HepG2 (cell line): ENCODE data around the gene NF2. TPM values are rescaled to one million over a fixed set of nuclear protein-coding genes. Genes with fewer than 3 reads are reported as not detected.

ENCODE experiments used
- ATAC-seq: fragments of 200-7000 bp; cut with Tn5 transposase; 3 replicates; pipeline ENCODE4 v1.9.1; 2020; ENCODE audit warnings: mild to moderate bottlenecking, moderate library complexity
- BruUV-seq: library from RNA; stranded (reverse); fragments of 400-500 nt; replicated peaks from 2 replicates; lab custom pipeline; 2021; lab: Mats Ljungman, UMichigan
- CTCF ChIA-PET: fragments of 300-600 bp; formaldehyde crosslinking; extraction: SDS; loops from one replicate; lab custom pipeline; 2021; ENCODE audit warnings: low total read pairs, inconsistent platforms, low intra/inter-chr PET ratio; lab: Yijun Ruan, JAX
- POLR2A ChIA-PET: fragments of 350-600 bp; sonication (Branson Sonifier 250); formaldehyde crosslinking; loops from one replicate; lab custom pipeline; 2020; ENCODE audit warnings: antibody characterized with exemption, inconsistent platforms; lab: Yijun Ruan, JAX
- DNase-seq: peaks from one replicate; pipeline ENCODE4 v3.0.0-alpha.2; 2015; ENCODE audit warnings: low spot score
- FAIRE-seq: peaks from 3 replicates; lab custom pipeline; 2011; peaks lifted over from hg19 to GRCh38; lab: Jason Lieb, UNC
- H2AFZ ChIP-seq: one replicate; pipeline ENCODE4 v1.6.1; 2011; ENCODE audit warnings: low read length, inconsistent platforms
- H3K27ac ChIP-seq: fragments of 300-600 bp; 3 replicates; pipeline ENCODE4 v1.8.0; 2011; ENCODE audit warnings: mixed run types, mild to moderate bottlenecking, mixed read lengths, low read length, inconsistent platforms; ENCODE audit not compliant: insufficient read depth; ENCODE audit errors: extremely low read length
- H3K27me3 ChIP-seq, 2 experiments: fragments of 200-600 bp in 1 of 2; 2 replicates in 1 of 2; 3 replicates in 1 of 2; pipeline versions ENCODE4 v1.6.0 to v1.8.0; 2011; ENCODE audit warnings: low read length in 2 of 2, mild to moderate bottlenecking in 2 of 2, moderate library complexity in 2 of 2, inconsistent platforms in 1 of 2; ENCODE audit not compliant: insufficient read depth in 2 of 2, control insufficient read depth in 1 of 2
- H3K36me3 ChIP-seq, 2 experiments: fragments of 200-600 bp in 1 of 2; replicated peaks in 1 of 2; 2 replicates in 1 of 2; 3 replicates in 1 of 2; pipeline versions ENCODE4 v1.5.1 to v1.8.0; 2011; ENCODE audit warnings: low read length in 2 of 2, inconsistent platforms in 1 of 2; ENCODE audit not compliant: insufficient read depth in 2 of 2, control insufficient read depth in 1 of 2
- H3K4me1 ChIP-seq: 2 replicates; pipeline ENCODE4 v1.5.1; 2012; ENCODE audit warnings: low read length, inconsistent platforms; ENCODE audit not compliant: insufficient read depth
- H3K4me2 ChIP-seq: 2 replicates; pipeline ENCODE4 v1.6.0; 2011; ENCODE audit warnings: low read depth, low read length, inconsistent platforms
- H3K4me3 ChIP-seq, 3 experiments: fragments of 200-600 bp in 1 of 3; sonication (generic), shearing (Covaris generic) in 1 of 3; replicated peaks in 1 of 3; 2 replicates each; pipeline ENCODE4 v1.5.1; 2011 to 2016; ENCODE audit warnings: low read length in 3 of 3, inconsistent platforms in 2 of 3, low read depth in 2 of 3, mild to moderate bottlenecking in 2 of 3, control low read depth in 1 of 3, mixed read lengths in 1 of 3; ENCODE audit not compliant: insufficient read depth in 1 of 3
- H3K79me2 ChIP-seq: one replicate; pipeline ENCODE4 v1.6.1; 2011; ENCODE audit warnings: low read length, inconsistent platforms; ENCODE audit not compliant: insufficient read depth
- H3K9ac ChIP-seq: 2 replicates; pipeline ENCODE4 v1.6.0; 2011; ENCODE audit warnings: mild to moderate bottlenecking, low read depth, low read length, inconsistent platforms; ENCODE audit not compliant: insufficient read depth
- H3K9me3 ChIP-seq: 2 replicates; pipeline ENCODE4 v1.5.1; 2012; ENCODE audit warnings: mild to moderate bottlenecking, low read length
- H4K20me1 ChIP-seq: 2 replicates; pipeline ENCODE4 v1.6.0; 2011; ENCODE audit warnings: inconsistent platforms, mild to moderate bottlenecking, low read length, moderate library complexity; ENCODE audit not compliant: insufficient read depth
- FOXA3 ChIP-seq: IDR thresholded peaks from 2 replicates; pipeline ENCODE4 v1.6.1; 2016; ENCODE audit warnings: missing genetic modification reagents, missing compliant biosample characterization
- PLRG1 ChIP-seq: fragments of 450-650 bp; conservative IDR thresholded peaks from 2 replicates; pipeline ENCODE4 v1.6.1; 2016
- ZFP37 ChIP-seq: sonication (generic); formaldehyde crosslinking; IDR thresholded peaks from 2 replicates; pipeline ENCODE4 v1.4.0; 2020; ENCODE audit warnings: missing genetic modification reagents, borderline replicate concordance
- ZNF550 ChIP-seq: sonication (generic); formaldehyde crosslinking; IDR thresholded peaks from 2 replicates; pipeline ENCODE4 v1.4.0; 2020; ENCODE audit warnings: mild to moderate bottlenecking, missing genetic modification reagents, borderline replicate concordance
- ZNF598 ChIP-seq: sonication (generic); formaldehyde crosslinking; IDR thresholded peaks from 2 replicates; pipeline ENCODE4 v1.5.1; 2020; ENCODE audit warnings: mild to moderate bottlenecking, missing genetic modification reagents, borderline replicate concordance
- WGBS: methylation state at CpG from one replicate; pipeline ENCODE4 v1.1.6; 2017; ENCODE audit warnings: low lambda C conversion rate; 5-methylcytosine and 5-hydroxymethylcytosine counted together
- in situ Hi-C: cut with HindIII; loops from 2 replicates; pipeline ENCODE4 v1.10.0; 2017; ENCODE audit warnings: low pct_unique_long_range_greater_than_20kb; ENCODE audit not compliant: extremely low pct_ligation_motif_present
- intact Hi-C: fragments of 100-400 bp; cut with micrococcal nuclease; formaldehyde crosslinking; loops from one replicate; pipeline ENCODE4 v1.10.0; 2022; ENCODE audit not compliant: unreplicated experiment
- polyA plus RNA-seq, 8 experiments: library from polyadenylated mRNA; depleted of rRNA in 3 of 8; stranded (reverse) in 7 of 8; unstranded in 1 of 8; fragments of >200 nt; fragmentation: Illumina TruSeq in 4 of 8; extraction: Trizol in 4 of 8; gene quantifications; 2 replicates each; pipeline versions ENCODE4 v1.2.1 to v1.2.3, GENCODE V29; 2011 to 2016; ENCODE audit warnings: low read depth in 4 of 8, missing spikeins in 1 of 8, mixed read lengths in 1 of 8; ENCODE audit not compliant: insufficient read depth in 1 of 8
- total RNA-seq, 5 experiments: library from RNA; depleted of rRNA; stranded (reverse); fragments of >200 nt; fragmentation: Illumina TruSeq; extraction: Trizol; gene quantifications; 2 replicates each; pipeline ENCODE4 v1.2.3, GENCODE V29; 2016; ENCODE audit warnings: low read depth in 1 of 5
- TF ChIP-seq, protein P1 (sequence below): sonication (generic); formaldehyde crosslinking; IDR thresholded peaks from 2 replicates; pipeline ENCODE4 v1.5.0; 2020; ENCODE audit warnings: mild to moderate bottlenecking, missing genetic modification reagents
- TF ChIP-seq, protein P2 (sequence below): sonication (generic); formaldehyde crosslinking; IDR thresholded peaks from 2 replicates; pipeline ENCODE4 v1.9.0; 2021; ENCODE audit warnings: mild to moderate bottlenecking, missing genetic modification reagents

Gene NF2
- total and polyA plus RNA-seq, 2 of the 13 experiments (the other 11 are each of a cell fraction or from before 2014, with no cell fraction given) = 9.3 to 33.3 TPM

DNA sequence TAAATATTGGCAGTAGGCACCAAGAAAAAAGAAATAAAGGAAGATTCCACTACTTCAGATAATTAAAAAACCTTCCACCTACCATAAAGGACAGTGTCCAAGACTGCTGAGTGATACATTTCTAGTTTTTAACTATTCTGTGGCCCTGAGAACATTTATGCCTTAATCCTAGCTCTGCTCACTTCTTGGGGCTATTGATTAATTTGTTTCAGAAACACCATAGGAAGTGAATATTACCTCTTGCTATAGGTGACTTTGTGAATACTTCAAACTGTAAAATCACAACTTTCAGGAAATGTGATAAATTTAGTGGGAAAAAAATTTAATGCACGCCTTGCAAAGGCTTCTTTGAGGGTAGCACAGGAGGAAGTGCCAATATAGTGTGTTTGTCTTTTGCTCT lies 35.2 kb downstream of the NF2 start:
- Histone ChIP-seq H3K4me2 (no peak overlapping the region), H3K36me3 (peaks cover 5 to 32% of the 10 kb centered on the region in 2 experiments; a peak in 3 of 5 replicates), H3K9me3 (no peaks in the 10 kb centered on the region), H4K20me1 (peaks cover 4% of the 10 kb centered on the region; the same call in 1 of the 2 replicates), H2AFZ (no peak overlapping the region), H3K9ac (no peak overlapping the region), H3K27ac (no peak overlapping the region), H3K79me2 (peaks cover 12% of the 10 kb centered on the region), H3K27me3 (no peaks in the 10 kb centered on the region), H3K4me3 (no peak overlapping the region), H3K4me1 (no peaks in the 10 kb centered on the region)
- WGBS = 95% methylated on average over 1 of the region's 1 CpG
- intact Hi-C loops (no loop called here), in situ Hi-C loops (loop anchor here (10.0 kb wide), 1 partner anchor 446 kb away; the partner anchor contains the start of gene HORMAD2)
- TF ChIP-seq PLRG1 = no peak
- TF ChIP-seq ZNF550 (CRISPR knock-in tag) = no peak
- no peak for TF ChIP-seq ZFP37 (CRISPR knock-in tag)
- no peak for TF ChIP-seq FOXA3
- TF ChIP-seq, protein P1, sequence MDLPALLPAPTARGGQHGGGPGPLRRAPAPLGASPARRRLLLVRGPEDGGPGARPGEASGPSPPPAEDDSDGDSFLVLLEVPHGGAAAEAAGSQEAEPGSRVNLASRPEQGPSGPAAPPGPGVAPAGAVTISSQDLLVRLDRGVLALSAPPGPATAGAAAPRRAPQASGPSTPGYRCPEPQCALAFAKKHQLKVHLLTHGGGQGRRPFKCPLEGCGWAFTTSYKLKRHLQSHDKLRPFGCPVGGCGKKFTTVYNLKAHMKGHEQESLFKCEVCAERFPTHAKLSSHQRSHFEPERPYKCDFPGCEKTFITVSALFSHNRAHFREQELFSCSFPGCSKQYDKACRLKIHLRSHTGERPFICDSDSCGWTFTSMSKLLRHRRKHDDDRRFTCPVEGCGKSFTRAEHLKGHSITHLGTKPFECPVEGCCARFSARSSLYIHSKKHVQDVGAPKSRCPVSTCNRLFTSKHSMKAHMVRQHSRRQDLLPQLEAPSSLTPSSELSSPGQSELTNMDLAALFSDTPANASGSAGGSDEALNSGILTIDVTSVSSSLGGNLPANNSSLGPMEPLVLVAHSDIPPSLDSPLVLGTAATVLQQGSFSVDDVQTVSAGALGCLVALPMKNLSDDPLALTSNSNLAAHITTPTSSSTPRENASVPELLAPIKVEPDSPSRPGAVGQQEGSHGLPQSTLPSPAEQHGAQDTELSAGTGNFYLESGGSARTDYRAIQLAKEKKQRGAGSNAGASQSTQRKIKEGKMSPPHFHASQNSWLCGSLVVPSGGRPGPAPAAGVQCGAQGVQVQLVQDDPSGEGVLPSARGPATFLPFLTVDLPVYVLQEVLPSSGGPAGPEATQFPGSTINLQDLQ (CRISPR knock-in tag) = no peak
- TF ChIP-seq, protein P2, sequence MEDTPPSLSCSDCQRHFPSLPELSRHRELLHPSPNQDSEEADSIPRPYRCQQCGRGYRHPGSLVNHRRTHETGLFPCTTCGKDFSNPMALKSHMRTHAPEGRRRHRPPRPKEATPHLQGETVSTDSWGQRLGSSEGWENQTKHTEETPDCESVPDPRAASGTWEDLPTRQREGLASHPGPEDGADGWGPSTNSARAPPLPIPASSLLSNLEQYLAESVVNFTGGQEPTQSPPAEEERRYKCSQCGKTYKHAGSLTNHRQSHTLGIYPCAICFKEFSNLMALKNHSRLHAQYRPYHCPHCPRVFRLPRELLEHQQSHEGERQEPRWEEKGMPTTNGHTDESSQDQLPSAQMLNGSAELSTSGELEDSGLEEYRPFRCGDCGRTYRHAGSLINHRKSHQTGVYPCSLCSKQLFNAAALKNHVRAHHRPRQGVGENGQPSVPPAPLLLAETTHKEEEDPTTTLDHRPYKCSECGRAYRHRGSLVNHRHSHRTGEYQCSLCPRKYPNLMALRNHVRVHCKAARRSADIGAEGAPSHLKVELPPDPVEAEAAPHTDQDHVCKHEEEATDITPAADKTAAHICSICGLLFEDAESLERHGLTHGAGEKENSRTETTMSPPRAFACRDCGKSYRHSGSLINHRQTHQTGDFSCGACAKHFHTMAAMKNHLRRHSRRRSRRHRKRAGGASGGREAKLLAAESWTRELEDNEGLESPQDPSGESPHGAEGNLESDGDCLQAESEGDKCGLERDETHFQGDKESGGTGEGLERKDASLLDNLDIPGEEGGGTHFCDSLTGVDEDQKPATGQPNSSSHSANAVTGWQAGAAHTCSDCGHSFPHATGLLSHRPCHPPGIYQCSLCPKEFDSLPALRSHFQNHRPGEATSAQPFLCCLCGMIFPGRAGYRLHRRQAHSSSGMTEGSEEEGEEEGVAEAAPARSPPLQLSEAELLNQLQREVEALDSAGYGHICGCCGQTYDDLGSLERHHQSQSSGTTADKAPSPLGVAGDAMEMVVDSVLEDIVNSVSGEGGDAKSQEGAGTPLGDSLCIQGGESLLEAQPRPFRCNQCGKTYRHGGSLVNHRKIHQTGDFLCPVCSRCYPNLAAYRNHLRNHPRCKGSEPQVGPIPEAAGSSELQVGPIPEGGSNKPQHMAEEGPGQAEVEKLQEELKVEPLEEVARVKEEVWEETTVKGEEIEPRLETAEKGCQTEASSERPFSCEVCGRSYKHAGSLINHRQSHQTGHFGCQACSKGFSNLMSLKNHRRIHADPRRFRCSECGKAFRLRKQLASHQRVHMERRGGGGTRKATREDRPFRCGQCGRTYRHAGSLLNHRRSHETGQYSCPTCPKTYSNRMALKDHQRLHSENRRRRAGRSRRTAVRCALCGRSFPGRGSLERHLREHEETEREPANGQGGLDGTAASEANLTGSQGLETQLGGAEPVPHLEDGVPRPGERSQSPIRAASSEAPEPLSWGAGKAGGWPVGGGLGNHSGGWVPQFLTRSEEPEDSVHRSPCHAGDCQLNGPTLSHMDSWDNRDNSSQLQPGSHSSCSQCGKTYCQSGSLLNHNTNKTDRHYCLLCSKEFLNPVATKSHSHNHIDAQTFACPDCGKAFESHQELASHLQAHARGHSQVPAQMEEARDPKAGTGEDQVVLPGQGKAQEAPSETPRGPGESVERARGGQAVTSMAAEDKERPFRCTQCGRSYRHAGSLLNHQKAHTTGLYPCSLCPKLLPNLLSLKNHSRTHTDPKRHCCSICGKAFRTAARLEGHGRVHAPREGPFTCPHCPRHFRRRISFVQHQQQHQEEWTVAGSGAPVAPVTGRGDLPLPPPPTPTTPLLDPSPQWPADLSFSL = no peak
- no peak for TF ChIP-seq ZNF598
- no peak for FAIRE-seq
- no peak for ATAC-seq
- BruUV-seq = no TSS peak
- POLR2A ChIA-PET = no interaction called here
- CTCF ChIA-PET = no interaction called here
- DNase-seq = no peak
